H1 (cell line): Measurements from ENCODE around the gene DTL. TPM values are rescaled to one million over a fixed set of nuclear protein-coding genes. Genes with fewer than 3 reads are reported as not detected.

Experiments
- CTCF ChIA-PET: fragments of 300-600 bp; sonication (Branson Sonifier 250); formaldehyde crosslinking; loops from one replicate; lab custom pipeline; 2021; ENCODE audit not compliant: partially characterized antibody; lab: Charles Lee
- POLR2A ChIA-PET: fragments of 300-600 bp; sonication (Branson Sonifier 250); formaldehyde crosslinking; loops from one replicate; lab custom pipeline; 2021; ENCODE audit warnings: inconsistent platforms; ENCODE audit not compliant: partially characterized antibody; lab: Charles Lee
- DNase-seq, 2 experiments: peaks; one replicate each; pipeline versions ENCODE4 v3.0.0 to v3.0.0-alpha.2; 2010 to 2022; ENCODE audit warnings: low spot score in 2 of 2, low read depth in 1 of 2, mixed read lengths in 1 of 2
- FAIRE-seq: peaks from 2 replicates; lab custom pipeline; 2011; peaks lifted over from hg19 to GRCh38; lab: Jason Lieb, UNC
- H2AFZ ChIP-seq: 2 replicates; pipeline ENCODE4 v1.8.1; 2012; ENCODE audit warnings: low read length, inconsistent platforms
- H2AK5ac ChIP-seq: 2 replicates; pipeline ENCODE4 v1.6.1; 2013; ENCODE audit warnings: low read depth, low read length
- H2BK120ac ChIP-seq: replicated peaks from 2 replicates; pipeline ENCODE3; 2013; ENCODE audit warnings: low read depth, low read length, inconsistent platforms
- H2BK12ac ChIP-seq: 2 replicates; pipeline ENCODE4 v1.6.1; 2013; ENCODE audit warnings: low read depth, low read length
- H2BK15ac ChIP-seq: 2 replicates; pipeline ENCODE4 v1.6.1; 2013; ENCODE audit warnings: low read length
- H2BK20ac ChIP-seq: 2 replicates; pipeline ENCODE4 v1.6.1; 2013; ENCODE audit warnings: low read length
- H2BK5ac ChIP-seq: 2 replicates; pipeline ENCODE4 v1.6.1; 2013; ENCODE audit warnings: low read depth, low read length
- H3K14ac ChIP-seq: 2 replicates; pipeline ENCODE4 v1.6.1; 2013; ENCODE audit warnings: inconsistent platforms; ENCODE audit not compliant: insufficient read length
- H3K18ac ChIP-seq: 2 replicates; pipeline ENCODE4 v1.6.1; 2013; ENCODE audit warnings: low read length; ENCODE audit errors: extremely low read depth
- H3K23ac ChIP-seq: 2 replicates; pipeline ENCODE4 v1.6.1; 2013; ENCODE audit warnings: inconsistent platforms; ENCODE audit not compliant: insufficient read length
- H3K23me2 ChIP-seq: 2 replicates; pipeline ENCODE4 v1.6.1; 2013; ENCODE audit warnings: low read depth, low read length
- H3K27ac ChIP-seq: 2 replicates; pipeline ENCODE4 v1.6.1; 2011; ENCODE audit warnings: low read depth, low read length, inconsistent platforms
- H3K27me3 ChIP-seq, 4 experiments: replicated peaks in 1 of 4; 1 replicate in 1 of 4; 2 replicates in 3 of 4; pipeline versions ENCODE4 v1.6.1 to v1.8.1; 2011 to 2013; ENCODE audit warnings: low read length in 3 of 4, mild to moderate bottlenecking in 3 of 4, inconsistent platforms in 2 of 4, mixed read lengths in 2 of 4, moderate library complexity in 1 of 4; ENCODE audit not compliant: control insufficient read depth in 3 of 4, insufficient read depth in 3 of 4; ENCODE audit errors: extremely low read depth in 1 of 4
- H3K36me3 ChIP-seq, 4 experiments: 2 replicates each; pipeline versions ENCODE4 v1.6.1 to v1.8.1; 2011 to 2013; ENCODE audit warnings: mild to moderate bottlenecking in 4 of 4, low read length in 3 of 4, moderate library complexity in 2 of 4, control low read depth in 1 of 4, inconsistent platforms in 1 of 4; ENCODE audit not compliant: insufficient read depth in 4 of 4, control insufficient read depth in 2 of 4
- H3K4ac ChIP-seq: replicated peaks from 2 replicates; pipeline ENCODE3; 2013; ENCODE audit warnings: low read length, low read depth, mixed read lengths, inconsistent platforms; ENCODE audit not compliant: insufficient read length
- H3K4me1 ChIP-seq, 4 experiments: replicated peaks in 1 of 4; 1 replicate in 1 of 4; 2 replicates in 3 of 4; pipeline versions ENCODE4 v1.6.1 to v1.8.1; 2011 to 2013; ENCODE audit warnings: low read length in 3 of 4, inconsistent platforms in 2 of 4, mixed read lengths in 1 of 4; ENCODE audit not compliant: insufficient read depth in 4 of 4, control insufficient read depth in 3 of 4
- H3K4me2 ChIP-seq, 2 experiments: 2 replicates each; pipeline versions ENCODE4 v1.6.1 to v1.8.1; 2011 to 2013; ENCODE audit warnings: low read depth in 2 of 2, low read length in 2 of 2, control low read depth in 1 of 2, inconsistent platforms in 1 of 2, mild to moderate bottlenecking in 1 of 2; ENCODE audit not compliant: insufficient read depth in 1 of 2
- H3K4me3 ChIP-seq, 4 experiments: fragments of 200-600, 300-600 bp in 1 of 4; sonication (generic), shearing (Covaris generic), sonication (Bioruptor Twin) in 1 of 4; 2 replicates each; pipeline versions ENCODE4 v1.5.1 to v1.8.1; 2011 to 2016; ENCODE audit warnings: low read length in 4 of 4, low read depth in 3 of 4, control low read depth in 2 of 4, inconsistent platforms in 2 of 4, mild to moderate bottlenecking in 2 of 4, mixed read lengths in 1 of 4, moderate library complexity in 1 of 4; ENCODE audit not compliant: insufficient read depth in 2 of 4; ENCODE audit errors: extremely low read depth in 1 of 4
- H3K56ac ChIP-seq: replicated peaks from 2 replicates; pipeline ENCODE3; 2013; ENCODE audit warnings: low read depth, mild to moderate bottlenecking, mixed read lengths, low read length, inconsistent platforms; ENCODE audit not compliant: insufficient read length
- H3K79me1 ChIP-seq: 2 replicates; pipeline ENCODE4 v1.6.1; 2013; ENCODE audit warnings: low read depth, low read length, control low read depth
- H3K79me2 ChIP-seq, 2 experiments: 2 replicates each; pipeline versions ENCODE4 v1.6.1 to v1.8.1; 2012 to 2013; ENCODE audit warnings: low read length in 2 of 2, mild to moderate bottlenecking in 2 of 2, inconsistent platforms in 1 of 2; ENCODE audit not compliant: insufficient read depth in 2 of 2, control insufficient read depth in 1 of 2
- H3K9ac ChIP-seq, 4 experiments: replicated peaks in 1 of 4; 1 replicate in 1 of 4; 2 replicates in 3 of 4; pipeline versions ENCODE4 v1.6.1 to v1.8.1; 2011 to 2013; ENCODE audit warnings: low read depth in 3 of 4, low read length in 3 of 4, control low read depth in 2 of 4, mild to moderate bottlenecking in 2 of 4, moderate library complexity in 2 of 4, inconsistent platforms in 1 of 4; ENCODE audit errors: extremely low read depth in 1 of 4
- H3K9me3 ChIP-seq, 2 experiments: 2 replicates each; pipeline versions ENCODE4 v1.6.1 to v1.8.1; 2012 to 2013; ENCODE audit warnings: mild to moderate bottlenecking in 2 of 2, moderate library complexity in 2 of 2, control low read depth in 1 of 2, inconsistent platforms in 1 of 2, low read depth in 1 of 2, low read length in 1 of 2, mixed read lengths in 1 of 2; ENCODE audit not compliant: insufficient read depth in 2 of 2
- H4K20me1 ChIP-seq, 2 experiments: replicated peaks in 1 of 2; 2 replicates each; pipeline versions ENCODE3 to v1.8.1; 2011 to 2013; ENCODE audit warnings: inconsistent platforms in 2 of 2, low read length in 2 of 2, mild to moderate bottlenecking in 1 of 2; ENCODE audit not compliant: insufficient read depth in 2 of 2, control insufficient read depth in 1 of 2
- H4K5ac ChIP-seq: 2 replicates; pipeline ENCODE4 v1.6.1; 2013; ENCODE audit warnings: low read length, low read depth, mixed read lengths, inconsistent platforms; ENCODE audit not compliant: insufficient read length
- H4K8ac ChIP-seq: 2 replicates; pipeline ENCODE4 v1.8.0; 2013; ENCODE audit warnings: mild to moderate bottlenecking, moderate library complexity, low read length, inconsistent platforms; ENCODE audit not compliant: insufficient read depth; ENCODE audit errors: extremely low read depth
- H4K91ac ChIP-seq: replicated peaks from 2 replicates; pipeline ENCODE3; 2013; ENCODE audit warnings: low read length, mixed read lengths, inconsistent platforms; ENCODE audit not compliant: insufficient read length
- TAF7 ChIP-seq: optimal IDR thresholded peaks from 2 replicates; pipeline ENCODE3; 2011; ENCODE audit warnings: low read depth, mild to moderate bottlenecking, inconsistent platforms, low read length, moderate library complexity, borderline replicate concordance
- TBP ChIP-seq: IDR thresholded peaks from 2 replicates; pipeline ENCODE4 v1.6.1; 2011; ENCODE audit warnings: low read depth, low read length, improper control_type of control experiment
- WGBS, 2 experiments: shearing (Covaris generic) in 1 of 2; methylation state at CpG; one replicate each; pipeline versions ENCODE4 v1.1.6 to v1.1.7; 2013 to 2015; ENCODE audit warnings: low lambda C conversion rate in 2 of 2, mixed read lengths in 2 of 2, inconsistent platforms in 1 of 2, low coverage in 1 of 2, missing lambda C conversion rate in 1 of 2; ENCODE audit not compliant: insufficient replicate concordance in 2 of 2, insufficient coverage in 1 of 2, insufficient read length in 1 of 2; ENCODE audit errors: extremely low coverage in 1 of 2, missing lambda C conversion rate in 1 of 2; 5-methylcytosine and 5-hydroxymethylcytosine counted together
- polyA plus RNA-seq, 7 experiments: library from polyadenylated mRNA; depleted of rRNA in 3 of 7; stranded (reverse) in 5 of 7; unstranded in 2 of 7; fragments of >200 nt in 5 of 7; fragments of 200-250 nt in 2 of 7; gene quantifications; 1 replicate in 5 of 7; 2 replicates in 1 of 7; 4 replicates in 1 of 7; pipeline versions ENCODE4 v1.2.1 to v1.2.3, GENCODE V29; 2011 to 2013; ENCODE audit warnings: missing spikeins in 2 of 7, mixed read lengths in 2 of 7
- total RNA-seq: library from RNA; stranded (reverse); fragmentation: NEBNext Ultra II Directional; extraction: Animal tissue kit (Norgen Biotek cat#: 25700); gene quantifications from 2 replicates; pipeline ENCODE4 v1.2.1, GENCODE V29; 2021

The DTL gene
- total and polyA plus RNA-seq, 2 of the 8 experiments (the other 6 are each of a cell fraction or from before 2014, with no cell fraction given), result 36.0 to 46.9 TPM

GRCh38 chr1:212147581-212148033 is 112.1 kb downstream of the DTL start:
- Histone ChIP-seq H4K8ac (no peak overlapping the region), H4K91ac (no peak overlapping the region), H2BK20ac (no peak overlapping the region), H3K4me1 (peaks cover 0 to 4% (median 0%) of the 10 kb centered on the region in 4 experiments; a peak in 1 of 7 replicates), H3K18ac (no peak overlapping the region), H3K4me3 (no peak overlapping the region), H3K36me3 (no peaks in the 10 kb centered on the region), H3K23me2 (no peaks in the 10 kb centered on the region; the same call in 1 of the 2 replicates), H3K27ac (no peak overlapping the region), H3K14ac (no peak overlapping the region), H4K20me1 (no peaks in the 10 kb centered on the region), H3K9ac (no peak overlapping the region), H3K23ac (no peak overlapping the region), H3K4ac (no peak overlapping the region), H3K4me2 (no peak overlapping the region), H4K5ac (no peak overlapping the region), H3K9me3 (no peaks in the 10 kb centered on the region), H3K27me3 (no peaks in the 10 kb centered on the region), H2BK5ac (no peak overlapping the region), H2BK12ac (no peak overlapping the region), H3K79me1 (no peaks in the 10 kb centered on the region), H2AK5ac (no peak overlapping the region), H3K79me2 (no peaks in the 10 kb centered on the region), H2BK120ac (no peak overlapping the region), H2AFZ (0 out of 2 replicates have a peak overlapping the region, but pooled peaks have one; percentile 4), H2BK15ac (no peak overlapping the region), H3K56ac (no peak overlapping the region)
- TF ChIP-seq TAF7 (no peak), TBP (no peak)
- FAIRE-seq (no peak), DNase-seq (no peak)
- ChIA-PET POLR2A (no interaction called here), CTCF (interaction anchor here (0.9 to 1.3 kb wide), 3 partner anchors 10 to 16 kb away, joined by 3 to 4 read pairs (median 4); no protein-coding TSS in a partner anchor)
- 89% methylated on average over 5 of the region's 7 CpGs; no CpG with 5 or more reads in 1 of the 2 experiments for WGBS, 2 experiments
